Right cardiac atrium (tissue), 5 donors: Measurements from ENCODE around the gene SUCLG1. TPM values are rescaled to one million over a fixed set of nuclear protein-coding genes. Genes with fewer than 3 reads are reported as not detected.
A peak's percentile ranks its signal among the peaks of the same experiment; 100 is the strongest.

Experiments used
- ATAC-seq, 2 donors: fragments of 200-7000 bp; cut with Tn5 transposase; one replicate each; pipeline versions ENCODE4 v1.8.0 to v1.9.1; 2020; ENCODE audit warnings: moderate library complexity in 2 of 2, mild to moderate bottlenecking in 1 of 2
- DNase-seq, 3 donors: peaks; one replicate each; pipeline ENCODE4 v3.0.0-alpha.2; 2020
- H3K27ac ChIP-seq: one replicate; pipeline ENCODE4 v1.5.1; 2013; ENCODE audit warnings: mild to moderate bottlenecking, low read length, control low read depth, moderate library complexity
- H3K27me3 ChIP-seq: one replicate; pipeline ENCODE4 v1.6.1; 2013; ENCODE audit not compliant: control insufficient read depth, insufficient read depth
- H3K4me1 ChIP-seq: one replicate; pipeline ENCODE4 v1.6.1; 2013; ENCODE audit warnings: low read length; ENCODE audit not compliant: control insufficient read depth, insufficient read depth
- H3K4me3 ChIP-seq: one replicate; pipeline ENCODE4 v1.5.1; 2013; ENCODE audit warnings: low read length, control low read depth
- H3K9me3 ChIP-seq: one replicate; pipeline ENCODE4 v1.6.1; 2013; ENCODE audit warnings: low read length; ENCODE audit not compliant: control insufficient read depth
- WGBS: extraction: QIAGEN DNeasy Blood & Tissue Kit; methylation state at CpG from one replicate; pipeline ENCODE4 v1.1.7; 2013; 5-methylcytosine and 5-hydroxymethylcytosine counted together
- intact Hi-C, 4 donors: fragments of 100-400 bp; cut with DNase I; formaldehyde crosslinking; loops; one replicate each; pipeline versions ENCODE4 v1.11.0 to v1.14.0; 2022 to 2023
- polyA plus RNA-seq: library from polyadenylated mRNA; stranded (reverse); fragments of 200-250 nt; gene quantifications from one replicate; pipeline ENCODE4 v1.2.3, GENCODE V29; 2013
- total RNA-seq, 4 donors: library from RNA; stranded (reverse); fragmentation: NEBNext Ultra II Directional; extraction: Animal tissue kit (Norgen Biotek cat#: 25700); gene quantifications; one replicate each; pipeline ENCODE4 v1.2.1, GENCODE V29; 2021
- donor health status: healthy with polysubstance abuse.
- donor health status: DM: no; HTN: yes; CAD: no.
- donor health status: DM: no; HTN: no; CAD: no.
- donor health status: DM: no; HTN: yes; CAD: no; lungs with severe emphysema.
- donor health status: DM: yes; HTN: yes; CAD: no.

The SUCLG1 gene
- total and polyA plus RNA-seq, 5 donors: 161 to 307 (median 198) TPM

DNA sequence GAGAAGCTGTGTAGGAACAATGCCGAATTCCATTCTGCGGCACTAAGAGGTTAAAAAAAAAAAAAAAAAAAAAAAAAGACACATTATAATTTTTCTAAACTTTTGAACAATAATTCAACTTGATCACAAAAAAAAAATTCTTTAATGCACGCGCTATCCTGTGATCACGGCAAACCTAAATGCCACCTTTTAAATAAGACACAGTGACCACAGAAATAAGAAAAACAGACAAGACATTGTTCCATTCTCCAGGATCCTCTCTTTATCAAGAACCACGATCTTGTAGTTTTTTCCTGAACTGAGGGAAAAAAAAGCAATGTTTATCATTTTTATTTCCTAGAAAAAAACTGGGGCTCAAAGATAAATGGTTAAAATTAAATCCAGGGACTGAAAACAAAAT, 9.4 kb downstream of the SUCLG1 start:
- no peak for ATAC-seq
- no peak overlapping the region for H3K4me3 ChIP-seq
- H3K27me3 ChIP-seq: no peaks in the 10 kb centered on the region
- peaks cover 5% of the 10 kb centered on the region for H3K4me1 ChIP-seq
- no peak overlapping the region for H3K27ac ChIP-seq
- WGBS: 73% methylated on average over 6 of the region's 6 CpGs
- intact Hi-C loops: no loop called here
- no peaks in the 10 kb centered on the region for H3K9me3 ChIP-seq
- no peak for DNase-seq

DNA sequence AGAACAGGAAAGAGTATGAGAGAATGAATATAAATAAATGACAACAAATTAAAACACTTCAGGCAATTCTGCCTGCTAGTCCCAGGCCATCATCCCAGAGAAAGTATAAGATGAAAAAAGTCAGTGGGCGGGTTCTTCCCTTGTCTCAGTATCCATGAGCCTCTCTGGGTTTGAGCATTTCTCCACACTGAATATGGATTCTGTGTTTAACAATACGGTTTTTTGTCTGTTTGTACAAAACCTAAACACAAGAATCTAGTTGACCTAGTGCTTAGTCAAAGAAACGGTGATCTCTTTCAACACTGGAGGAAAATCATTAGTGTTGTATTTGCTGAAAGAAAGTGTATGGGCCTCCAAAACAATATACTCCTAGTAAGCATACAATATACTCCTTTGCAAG, 10.0 kb downstream of the SUCLG1 start:
- Histone ChIP-seq H3K4me1 (peaks cover 5% of the 10 kb centered on the region), H3K27me3 (no peaks in the 10 kb centered on the region), H3K9me3 (no peaks in the 10 kb centered on the region), H3K27ac (no peak overlapping the region), H3K4me3 (no peak overlapping the region)
- intact Hi-C loops: no loop called here
- WGBS: 80% methylated on average over 3 of the region's 3 CpGs
- DNase-seq (no peak), ATAC-seq (no peak)

DNA sequence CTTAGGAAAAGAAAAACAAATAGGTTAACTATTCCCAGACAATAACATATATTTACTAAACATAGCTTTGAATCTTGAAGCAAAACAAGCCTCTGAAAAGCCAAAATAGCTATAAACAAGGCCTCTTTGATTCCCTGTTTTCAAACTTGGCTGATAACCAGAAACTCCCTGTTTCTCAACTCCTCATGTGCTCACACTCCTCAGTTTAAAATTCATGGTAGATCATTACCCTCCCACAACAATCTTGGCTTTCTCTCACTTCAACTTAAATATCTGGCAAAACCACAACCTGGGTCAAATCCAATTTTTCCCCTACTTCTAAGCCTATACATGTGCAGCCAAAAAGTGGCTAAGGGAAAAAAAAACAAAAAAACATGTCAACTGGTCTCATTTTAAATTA, 15.6 kb downstream of the SUCLG1 start:
- H3K27me3 ChIP-seq: no peaks in the 10 kb centered on the region
- no peak for DNase-seq
- intact Hi-C loops: no loop called here
- peaks cover 1% of the 10 kb centered on the region for H3K4me1 ChIP-seq
- H3K27ac ChIP-seq: no peak overlapping the region
- H3K4me3 ChIP-seq: no peak overlapping the region
- ATAC-seq: no peak
- no peaks in the 10 kb centered on the region for H3K9me3 ChIP-seq

DNA sequence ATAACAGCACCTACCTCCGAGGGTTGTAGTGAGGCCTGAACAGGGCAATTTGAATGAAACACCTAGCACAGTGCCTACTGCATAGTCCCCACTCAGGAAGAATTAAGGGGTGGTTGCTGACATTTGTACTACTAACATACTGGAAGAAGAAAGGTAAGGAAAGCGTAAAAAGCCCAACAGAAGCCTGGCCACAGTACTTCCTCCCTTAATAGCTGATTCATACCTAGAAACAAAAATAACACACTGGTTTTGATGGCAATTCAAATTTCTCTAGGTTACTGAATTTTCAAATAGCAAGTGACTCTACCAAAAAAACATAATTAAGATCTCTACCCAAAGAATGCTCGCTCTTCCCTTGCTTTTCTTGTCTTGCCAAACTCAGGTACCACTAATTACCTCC, 16.2 kb downstream of the SUCLG1 start:
- intact Hi-C loops: no loop called here
- Histone ChIP-seq H3K4me3 (no peak overlapping the region), H3K9me3 (no peaks in the 10 kb centered on the region), H3K27ac (no peak overlapping the region), H3K27me3 (no peaks in the 10 kb centered on the region), H3K4me1 (peaks cover 1% of the 10 kb centered on the region)
- WGBS: 73% methylated on average over 3 of the region's 3 CpGs
- no peak for DNase-seq
- no peak for ATAC-seq

DNA sequence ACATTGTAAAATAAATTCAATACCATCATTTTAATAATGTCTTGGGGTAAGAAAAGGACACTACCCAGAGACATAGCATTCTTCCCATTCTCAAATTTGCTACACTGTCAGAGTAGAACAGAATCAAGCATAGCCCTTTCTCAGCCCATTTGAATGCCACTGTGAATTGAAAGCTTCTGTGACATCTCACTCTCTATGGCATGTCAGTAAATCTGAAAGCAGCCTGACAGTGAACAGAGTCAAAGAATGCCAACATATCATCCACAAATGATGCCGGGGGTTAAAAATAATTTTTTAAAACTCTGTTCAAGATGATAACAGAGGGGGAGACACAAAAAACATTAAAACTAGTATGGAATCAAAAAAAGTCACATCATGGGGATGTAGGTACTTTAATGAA, 17.6 kb downstream of the SUCLG1 start:
- intact Hi-C loops: no loop called here
- H3K27ac ChIP-seq: no peak overlapping the region
- H3K9me3 ChIP-seq: no peaks in the 10 kb centered on the region
- ATAC-seq: no peak
- no peaks in the 10 kb centered on the region for H3K27me3 ChIP-seq
- DNase-seq: no peak
- H3K4me3 ChIP-seq: no peak overlapping the region
- 76% methylated on average over 1 of the region's 1 CpG for WGBS
- peaks cover 1% of the 10 kb centered on the region for H3K4me1 ChIP-seq

DNA sequence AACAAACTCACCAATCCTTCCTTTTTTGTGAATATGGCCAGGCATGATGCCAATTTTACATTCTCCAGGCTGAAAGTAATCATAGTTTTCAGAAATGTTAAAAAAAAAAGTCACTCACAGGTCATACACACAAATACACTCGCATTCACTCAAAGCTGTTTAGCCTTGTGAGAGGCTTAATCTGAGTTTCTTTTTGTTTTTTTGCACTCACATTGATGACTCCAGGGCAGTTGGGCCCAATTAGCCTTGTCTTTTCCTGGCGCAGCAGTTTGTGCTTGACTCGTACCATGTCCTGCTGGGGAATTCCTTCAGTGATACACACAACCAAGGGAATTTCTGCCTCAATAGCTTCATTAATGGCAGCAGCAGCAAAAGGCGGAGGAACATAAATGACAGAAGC, 18.0 kb downstream of the SUCLG1 start:
- Histone ChIP-seq H3K9me3 (no peaks in the 10 kb centered on the region), H3K27me3 (no peaks in the 10 kb centered on the region), H3K4me1 (peaks cover 1% of the 10 kb centered on the region), H3K27ac (no peak overlapping the region), H3K4me3 (no peak overlapping the region)
- 78% methylated on average over 4 of the region's 4 CpGs for WGBS
- ATAC-seq: no peak
- intact Hi-C loops: no loop called here
- no peak for DNase-seq

DNA sequence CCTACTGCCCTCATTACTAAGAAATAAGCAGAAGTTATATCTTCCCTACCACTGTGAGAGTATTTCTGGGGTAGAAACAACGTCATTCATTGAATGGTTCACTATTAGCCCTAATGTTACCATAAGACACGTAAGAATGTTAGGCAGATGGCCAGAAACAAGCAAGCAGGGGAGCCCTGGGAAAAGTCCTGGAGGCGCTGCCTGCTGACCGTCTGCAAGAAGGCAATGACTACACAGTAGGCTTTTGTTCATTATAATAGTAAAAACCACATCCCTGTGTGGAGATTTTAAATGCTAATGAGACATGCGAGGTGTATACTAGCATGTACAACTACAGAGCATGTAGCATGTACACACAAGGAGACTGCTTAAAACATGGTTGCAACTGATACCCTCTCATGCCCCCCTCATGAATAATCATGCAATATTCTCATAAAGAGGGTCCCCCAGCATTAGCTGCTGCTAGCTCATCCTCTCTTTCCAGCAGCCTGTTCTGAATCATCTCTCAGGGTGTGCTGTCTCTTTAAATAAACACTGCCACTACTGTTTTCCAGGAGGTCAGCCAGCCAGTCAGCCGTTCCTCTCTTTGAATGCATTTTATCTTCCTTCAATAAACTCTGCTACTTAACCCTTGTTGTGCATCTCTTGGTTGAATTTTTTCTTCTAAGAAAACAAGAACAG, 23.6 kb downstream of the SUCLG1 start:
- peaks cover 4% of the 10 kb centered on the region for H3K4me1 ChIP-seq
- no peak overlapping the region for H3K27ac ChIP-seq
- ATAC-seq: peak; percentile 75 to 84
- intact Hi-C loops: no loop called here
- no peak overlapping the region for H3K4me3 ChIP-seq
- peak; percentile 25 to 47 (median 45) for DNase-seq
- no peaks in the 10 kb centered on the region for H3K9me3 ChIP-seq
- H3K27me3 ChIP-seq: no peaks in the 10 kb centered on the region
- 39% methylated on average over 6 of the region's 6 CpGs for WGBS

DNA sequence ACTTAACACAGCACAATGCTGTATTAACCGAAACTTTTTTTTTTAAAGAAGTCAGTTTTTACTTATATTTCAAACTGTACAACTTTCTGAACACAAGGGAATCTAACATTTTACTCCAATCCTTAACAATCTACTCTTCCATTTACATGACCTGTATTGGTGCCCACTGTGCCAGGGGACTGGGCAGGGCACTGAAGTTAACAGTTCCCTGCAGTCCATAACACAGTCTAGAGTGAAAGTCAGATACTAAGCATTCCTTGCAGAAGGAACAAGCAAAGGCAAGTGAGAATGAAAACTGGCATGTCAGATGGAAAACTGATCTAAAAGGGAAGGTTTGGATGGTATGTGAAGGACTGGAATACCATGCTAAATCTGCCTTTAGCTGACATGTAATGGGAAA, 29.8 kb downstream of the SUCLG1 start:
- Histone ChIP-seq H3K9me3 (no peaks in the 10 kb centered on the region), H3K27ac (no peak overlapping the region), H3K27me3 (no peaks in the 10 kb centered on the region), H3K4me1 (no peaks in the 10 kb centered on the region), H3K4me3 (no peak overlapping the region)
- DNase-seq: no peak
- WGBS: 92% methylated on average over 1 of the region's 1 CpG
- ATAC-seq: peak in 1 of 2 donors; percentile 11
- intact Hi-C loops: no loop called here

DNA sequence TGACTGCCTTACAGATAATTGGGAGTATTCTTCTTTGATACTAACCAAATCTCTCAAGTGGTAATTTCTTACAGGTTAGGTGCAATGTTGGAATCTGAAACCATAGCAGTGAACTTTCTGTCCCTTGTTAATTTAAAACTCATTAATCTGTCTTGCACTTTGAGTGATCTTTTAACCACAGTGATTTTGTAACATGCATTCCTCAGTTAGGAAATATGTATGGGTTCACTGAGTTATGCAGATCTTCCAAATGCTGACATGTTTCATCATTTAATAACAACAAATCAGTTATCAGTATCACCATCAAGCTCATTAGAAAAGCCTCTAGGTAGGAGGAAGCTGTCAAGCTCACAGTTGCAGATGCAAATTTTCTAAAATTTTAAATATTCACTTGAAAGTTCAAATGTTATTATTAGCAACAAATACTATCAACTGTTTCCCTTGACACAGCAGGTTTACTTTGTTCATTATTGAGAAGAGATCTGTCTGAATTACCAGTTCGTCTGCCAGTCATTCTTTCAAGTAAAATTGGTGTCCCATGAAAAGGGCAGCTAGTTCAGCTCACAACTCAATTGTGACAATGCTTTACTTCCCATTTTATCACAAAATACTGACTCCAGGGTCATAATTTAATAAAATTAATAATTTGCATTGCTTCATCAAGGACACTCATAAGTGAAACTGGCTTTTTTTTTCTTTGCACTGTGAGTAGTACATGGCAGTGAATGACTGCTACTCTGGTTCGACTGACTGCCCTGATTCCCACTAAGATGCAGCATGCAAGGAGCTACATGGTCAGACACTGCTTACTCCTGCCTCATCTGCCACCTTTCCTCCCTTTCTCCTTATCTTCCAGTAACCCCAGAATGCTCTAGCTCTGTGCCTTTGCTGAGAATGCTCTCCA, 31.6 kb downstream of the SUCLG1 start:
- H3K4me1 ChIP-seq: no peaks in the 10 kb centered on the region

DNA sequence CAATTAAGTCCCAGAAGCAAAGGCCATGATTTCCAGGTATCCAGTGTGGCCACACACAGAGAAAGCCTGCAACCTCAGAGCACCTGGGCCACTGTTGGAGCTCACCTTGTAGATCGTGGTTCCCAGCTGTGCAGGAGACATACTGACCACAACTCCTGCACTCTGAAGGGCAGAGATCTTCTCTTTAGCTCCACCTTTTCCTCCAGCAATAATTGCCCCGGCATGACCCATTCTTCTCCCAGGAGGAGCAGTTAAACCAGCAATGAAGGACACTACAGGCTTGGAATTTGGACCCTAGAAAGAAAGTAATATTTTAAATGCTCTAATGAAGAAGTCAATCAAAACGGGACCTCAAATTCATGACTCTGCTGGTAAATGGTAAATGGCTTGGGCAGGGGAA, 33.8 kb downstream of the SUCLG1 start:
- ATAC-seq: no peak
- H3K27ac ChIP-seq: no peak overlapping the region
- H3K9me3 ChIP-seq: no peaks in the 10 kb centered on the region
- H3K4me1 ChIP-seq: no peaks in the 10 kb centered on the region
- no peaks in the 10 kb centered on the region for H3K27me3 ChIP-seq
- no peak for DNase-seq
- 81% methylated on average over 3 of the region's 3 CpGs for whole genome bisulfite sequencing
- intact Hi-C loops: no loop called here
- no peak overlapping the region for H3K4me3 ChIP-seq

More for the DNA sequence above, 31.6 kb downstream of the SUCLG1 start:
- intact Hi-C loops: no loop called here
- no peak overlapping the region for H3K4me3 ChIP-seq
- no peaks in the 10 kb centered on the region for H3K9me3 ChIP-seq
- DNase-seq: no peak
- WGBS: 70% methylated on average over 2 of the region's 2 CpGs
- no peaks in the 10 kb centered on the region for H3K27me3 ChIP-seq
- no peak for ATAC-seq
- H3K27ac ChIP-seq: no peak overlapping the region

DNA sequence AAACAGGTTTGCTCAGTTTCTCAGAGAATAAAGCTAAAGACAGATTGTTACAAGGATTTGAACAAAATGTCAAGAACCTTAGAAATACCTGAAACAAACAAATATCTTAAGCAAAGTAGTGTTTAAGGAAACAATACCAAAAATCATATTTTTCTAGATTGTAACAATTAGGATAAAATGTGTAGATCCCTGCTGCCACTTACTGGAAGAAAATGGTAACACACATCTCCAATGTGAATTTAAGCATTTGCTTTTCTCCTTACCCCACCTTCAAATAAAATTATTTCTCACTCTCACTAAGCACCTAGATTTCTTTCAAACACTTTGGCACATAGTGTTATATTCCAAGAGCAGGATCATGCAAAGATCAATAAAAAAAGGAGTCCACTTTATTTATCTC, 34.9 kb downstream of the SUCLG1 start:
- intact Hi-C loops: no loop called here
- Histone ChIP-seq H3K27me3 (no peaks in the 10 kb centered on the region), H3K9me3 (no peaks in the 10 kb centered on the region), H3K4me3 (no peak overlapping the region), H3K27ac (no peak overlapping the region), H3K4me1 (no peaks in the 10 kb centered on the region)
- DNase-seq: no peak
- ATAC-seq: no peak
